Central memory CD8-positive, alpha-beta T cell (primary cell): ENCODE measurements around the gene PADI2.

Source experiments
- ATAC-seq: fragments of 150-1000 bp; cut with Tn5 transposase; replicated peaks from 2 replicates; pipeline ENCODE4 v1.10.0; 2022; ENCODE audit warnings: mild to moderate bottlenecking, moderate FRiP score, moderate number of reproducible peaks; ENCODE audit not compliant: poor library complexity, severe bottlenecking; ENCODE audit errors: extremely low read depth
- DNase-seq, 2 donors: peaks; one replicate each; pipeline ENCODE4 v3.0.0; 2021; ENCODE audit warnings: low spot score in 2 of 2
- H3K27ac Mint-ChIP-seq: one replicate; pipeline ENCODE4 v1.8.0; 2022; ENCODE audit warnings: low read depth, mild to moderate bottlenecking, moderate library complexity, mixed read lengths
- H3K27me3 Mint-ChIP-seq: one replicate; pipeline ENCODE4 v1.8.0; 2022; ENCODE audit warnings: mixed read lengths
- H3K36me3 Mint-ChIP-seq: one replicate; pipeline ENCODE4 v1.8.0; 2022; ENCODE audit warnings: mild to moderate bottlenecking, moderate library complexity, mixed read lengths; ENCODE audit not compliant: insufficient read depth
- H3K4me1 Mint-ChIP-seq: one replicate; pipeline ENCODE4 v1.8.0; 2022; ENCODE audit warnings: mixed read lengths
- H3K4me3 Mint-ChIP-seq: one replicate; pipeline ENCODE4 v1.8.0; 2022; ENCODE audit warnings: mild to moderate bottlenecking, moderate library complexity, mixed read lengths
- H3K9me3 Mint-ChIP-seq: one replicate; pipeline ENCODE4 v1.8.0; 2022; ENCODE audit warnings: mixed read lengths

PADI2 gene

DNA sequence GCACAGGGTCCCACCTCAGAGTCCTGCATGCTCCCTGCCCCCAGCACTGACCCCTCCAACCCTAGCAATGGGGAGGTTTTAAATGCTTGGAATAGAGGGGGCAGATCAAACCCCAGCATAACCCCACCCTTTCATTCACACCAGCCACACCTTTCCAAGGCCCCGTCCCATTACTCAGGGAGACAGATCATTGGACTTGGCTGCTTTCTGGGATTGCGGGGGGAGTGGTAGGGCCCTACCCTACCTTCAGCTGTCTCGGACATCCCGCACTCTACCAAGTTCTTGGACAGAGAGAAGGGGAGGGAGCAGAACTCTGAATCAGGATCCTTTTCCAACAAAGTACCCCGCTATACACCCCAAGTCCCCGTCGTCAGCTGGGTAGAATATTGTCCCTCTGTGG, 983 bp downstream of the PADI2 start:
- no peaks in the 10 kb centered on the region for H3K9me3 Mint-ChIP-seq
- DNase-seq: no peak
- H3K4me1 Mint-ChIP-seq: peaks cover 10% of the 10 kb centered on the region
- H3K27ac Mint-ChIP-seq: no peak overlapping the region
- H3K36me3 Mint-ChIP-seq: peaks cover 4% of the 10 kb centered on the region
- peaks cover 86% of the 10 kb centered on the region for H3K27me3 Mint-ChIP-seq
- H3K4me3 Mint-ChIP-seq: peak overlapping the region; percentile 44
- no peak for ATAC-seq

- Mint-ChIP-seq H3K36me3 (peaks cover 4% of the 10 kb centered on the region), H3K27me3 (peaks cover 80% of the 10 kb centered on the region), H3K4me3 (peak overlapping the region; percentile 34), H3K27ac (no peak overlapping the region), H3K4me1 (peaks cover 10% of the 10 kb centered on the region), H3K9me3 (no peaks in the 10 kb centered on the region)
- no peak for ATAC-seq
- DNase-seq: no peak
Measured at GRCh38 chr1:17117451-17118265, 1.6 kb downstream of the PADI2 start.

- Mint-ChIP-seq H3K4me3 (no peak overlapping the region), H3K9me3 (no peaks in the 10 kb centered on the region), H3K4me1 (peaks cover 10% of the 10 kb centered on the region), H3K27me3 (peaks cover 71% of the 10 kb centered on the region), H3K27ac (no peak overlapping the region), H3K36me3 (peaks cover 4% of the 10 kb centered on the region)
- no peak for ATAC-seq
- DNase-seq: no peak
Measured at GRCh38 chr1:17116643-17117042, 2.6 kb downstream of the PADI2 start.

- no peaks in the 10 kb centered on the region for H3K9me3 Mint-ChIP-seq
- no peak overlapping the region for H3K27ac Mint-ChIP-seq
- peaks cover 3% of the 10 kb centered on the region for H3K36me3 Mint-ChIP-seq
- DNase-seq (no peak), ATAC-seq (no peak)
- H3K4me3 Mint-ChIP-seq: no peak overlapping the region
- H3K27me3 Mint-ChIP-seq: peaks cover 51% of the 10 kb centered on the region
- peaks cover 5% of the 10 kb centered on the region for H3K4me1 Mint-ChIP-seq
Measured at GRCh38 chr1:17113963-17114362, 5.3 kb downstream of the PADI2 start.

GRCh38 chr1:17112496-17113236, 6.6 kb downstream of the PADI2 start:
- DNase-seq (no peak), ATAC-seq (no peak)
- no peaks in the 10 kb centered on the region for H3K4me1 Mint-ChIP-seq
- no peaks in the 10 kb centered on the region for H3K9me3 Mint-ChIP-seq
- no peak overlapping the region for H3K27ac Mint-ChIP-seq
- H3K27me3 Mint-ChIP-seq: peaks cover 51% of the 10 kb centered on the region
- H3K4me3 Mint-ChIP-seq: no peak overlapping the region
- peaks cover 2% of the 10 kb centered on the region for H3K36me3 Mint-ChIP-seq

DNA sequence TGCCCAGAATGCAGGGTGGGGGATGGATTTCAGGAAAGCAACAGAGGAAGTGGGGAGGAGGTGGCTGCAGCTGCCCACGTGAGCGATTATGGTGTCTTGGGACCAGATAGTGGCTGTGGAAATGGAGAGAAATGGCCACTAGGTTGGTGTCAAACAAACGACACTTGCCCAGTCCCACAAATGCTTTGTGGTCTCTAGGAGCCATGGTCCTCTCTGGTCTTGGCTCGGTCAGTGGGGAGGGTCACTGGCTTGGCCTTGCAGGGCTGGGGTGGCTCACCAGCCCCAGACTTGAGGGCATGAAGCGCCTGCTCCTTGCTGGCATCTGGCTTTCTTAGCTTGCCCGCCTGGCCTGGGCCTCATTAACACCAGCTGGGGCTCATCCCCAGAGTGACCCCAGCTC, 7.2 kb downstream of the PADI2 start:
- DNase-seq (no peak), ATAC-seq (no peak)
- Mint-ChIP-seq H3K36me3 (peaks cover 2% of the 10 kb centered on the region), H3K4me1 (no peaks in the 10 kb centered on the region), H3K27ac (no peak overlapping the region), H3K9me3 (no peaks in the 10 kb centered on the region), H3K27me3 (peaks cover 51% of the 10 kb centered on the region), H3K4me3 (no peak overlapping the region)

- Mint-ChIP-seq H3K4me1 (no peaks in the 10 kb centered on the region), H3K9me3 (no peaks in the 10 kb centered on the region), H3K27me3 (peaks cover 52% of the 10 kb centered on the region), H3K36me3 (peaks cover 2% of the 10 kb centered on the region), H3K4me3 (no peak overlapping the region), H3K27ac (no peak overlapping the region)
- ATAC-seq: no peak
- no peak for DNase-seq
Measured at GRCh38 chr1:17110555-17110926, 8.7 kb downstream of the PADI2 start.

DNA sequence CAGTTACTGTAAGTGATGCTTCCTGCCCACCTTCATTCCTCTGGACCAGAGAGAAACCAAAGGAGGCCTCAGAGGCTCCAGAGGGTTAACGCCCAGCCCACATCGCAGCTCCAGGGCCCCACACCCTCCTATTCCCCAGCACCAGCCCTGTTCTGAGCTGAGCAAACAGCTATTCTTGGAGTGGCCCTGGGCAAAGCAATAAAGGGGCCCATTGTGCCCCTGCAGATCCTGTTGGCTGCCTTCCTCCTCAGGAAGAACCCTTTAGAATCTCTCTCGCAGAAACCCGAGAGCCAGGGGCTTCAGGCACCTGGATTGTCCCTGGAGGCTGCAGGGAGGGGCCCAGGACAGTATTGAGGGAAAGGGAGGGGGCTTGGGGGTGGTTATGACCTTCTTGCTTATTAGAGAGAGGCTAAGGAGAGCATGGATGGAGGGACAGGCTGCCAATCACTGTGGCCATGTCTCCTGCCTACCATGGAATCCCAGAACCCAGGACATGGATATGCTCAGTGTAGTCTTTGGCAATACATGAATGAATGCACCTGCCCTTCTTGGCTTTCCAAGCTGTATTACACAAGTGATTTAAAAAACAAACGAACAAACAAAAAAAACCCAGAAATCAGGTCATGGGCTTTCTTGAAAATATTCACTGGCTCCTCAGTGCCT, 9.2 kb downstream of the PADI2 start:
- Mint-ChIP-seq H3K9me3 (no peaks in the 10 kb centered on the region), H3K4me1 (no peaks in the 10 kb centered on the region), H3K27me3 (peaks cover 47% of the 10 kb centered on the region), H3K27ac (no peak overlapping the region), H3K4me3 (no peak overlapping the region), H3K36me3 (peaks cover 2% of the 10 kb centered on the region)
- DNase-seq (no peak), ATAC-seq (no peak)

- Mint-ChIP-seq H3K4me3 (no peak overlapping the region), H3K4me1 (no peaks in the 10 kb centered on the region), H3K27ac (no peak overlapping the region), H3K36me3 (no peaks in the 10 kb centered on the region), H3K9me3 (no peaks in the 10 kb centered on the region), H3K27me3 (peaks cover 36% of the 10 kb centered on the region)
- ATAC-seq: no peak
- no peak for DNase-seq
Measured at GRCh38 chr1:17108786-17109185, 10.5 kb downstream of the PADI2 start.

GRCh38 chr1:17108360-17108759, 10.9 kb downstream of the PADI2 start:
- H3K27me3 Mint-ChIP-seq: peaks cover 36% of the 10 kb centered on the region
- no peak for DNase-seq
- no peaks in the 10 kb centered on the region for H3K4me1 Mint-ChIP-seq

DNA sequence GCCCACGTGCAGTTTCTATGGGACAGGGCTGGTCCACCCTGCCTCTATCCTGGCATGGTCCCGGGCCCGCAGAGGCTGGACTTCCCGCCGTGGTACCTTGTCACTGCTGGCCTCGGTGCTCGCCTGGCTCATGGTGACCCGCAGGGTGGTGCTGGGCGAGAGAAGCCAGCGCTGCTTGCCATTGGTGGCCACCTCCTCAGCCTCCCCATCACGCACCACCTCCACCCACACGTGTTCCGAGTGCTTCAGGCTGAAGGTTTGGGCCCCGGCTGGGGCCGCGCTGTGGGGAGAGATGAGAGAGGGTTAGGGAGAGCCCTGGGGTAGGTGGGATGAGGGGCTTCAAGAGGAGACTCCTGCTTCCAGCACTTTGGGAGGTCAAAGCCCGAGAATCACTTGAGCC, 14.5 kb downstream of the PADI2 start:
- H3K4me3 Mint-ChIP-seq: no peak overlapping the region
- DNase-seq: no peak
- peaks cover 37% of the 10 kb centered on the region for H3K27me3 Mint-ChIP-seq
- no peak for ATAC-seq
- no peaks in the 10 kb centered on the region for H3K36me3 Mint-ChIP-seq
- no peaks in the 10 kb centered on the region for H3K9me3 Mint-ChIP-seq
- no peaks in the 10 kb centered on the region for H3K4me1 Mint-ChIP-seq
- no peak overlapping the region for H3K27ac Mint-ChIP-seq

More at GRCh38 chr1:17108360-17108759, 10.9 kb downstream of the PADI2 start:
- Mint-ChIP-seq H3K9me3 (no peaks in the 10 kb centered on the region), H3K27ac (no peak overlapping the region), H3K4me3 (no peak overlapping the region), H3K36me3 (no peaks in the 10 kb centered on the region)
- no peak for ATAC-seq

GRCh38 chr1:17102232-17102631, 17.0 kb downstream of the PADI2 start:
- no peak for DNase-seq
- Mint-ChIP-seq H3K27ac (no peak overlapping the region), H3K4me1 (no peaks in the 10 kb centered on the region), H3K27me3 (peaks cover 26% of the 10 kb centered on the region), H3K4me3 (no peak overlapping the region), H3K36me3 (no peaks in the 10 kb centered on the region), H3K9me3 (no peaks in the 10 kb centered on the region)
- ATAC-seq: no peak

DNA sequence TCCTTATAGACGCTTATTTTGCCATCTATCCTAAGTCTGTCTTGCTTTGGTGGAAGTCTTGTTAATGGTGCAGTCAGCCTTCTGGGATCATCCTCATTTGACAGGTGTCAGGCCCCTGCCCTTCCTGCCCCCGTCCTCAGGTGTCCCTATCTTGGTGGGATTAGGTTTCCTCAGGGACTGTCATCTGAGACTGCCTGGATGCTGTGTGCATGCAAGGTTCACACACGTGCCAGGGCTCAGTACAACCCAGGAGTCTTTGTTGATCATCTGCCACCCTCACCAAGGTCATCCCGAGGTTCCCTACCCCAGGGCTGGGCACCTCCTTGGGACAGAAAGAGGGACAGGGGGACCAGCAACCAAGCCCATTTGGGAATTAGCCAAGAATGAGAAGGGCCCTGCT, 18.0 kb downstream of the PADI2 start:
- no peaks in the 10 kb centered on the region for H3K9me3 Mint-ChIP-seq
- no peaks in the 10 kb centered on the region for H3K36me3 Mint-ChIP-seq
- ATAC-seq (no peak), DNase-seq (no peak)
- H3K27ac Mint-ChIP-seq: no peak overlapping the region
- H3K4me1 Mint-ChIP-seq: no peaks in the 10 kb centered on the region
- peaks cover 16% of the 10 kb centered on the region for H3K27me3 Mint-ChIP-seq
- no peak overlapping the region for H3K4me3 Mint-ChIP-seq
